Common myeloid progenitor, CD34-positive (primary cell): ENCODE data around the gene INTS11.

ENCODE experiments used
- CTCF ChIA-PET: fragments of 350-600 bp; sonication (Branson Sonifier 250); formaldehyde crosslinking; loops from one replicate; lab custom pipeline; 2021; ENCODE audit warnings: antibody characterized with exemption; lab: Charles Lee
- POLR2A ChIA-PET: fragments of 350-600 bp; sonication (Branson Sonifier 250); formaldehyde crosslinking; loops from one replicate; lab custom pipeline; 2021; ENCODE audit warnings: antibody characterized with exemption; lab: Charles Lee
- DNase-seq, 3 donors: peaks; one replicate each; pipeline versions ENCODE4 v3.0.0 to v3.0.0-alpha.2; 2013
- H3K27ac ChIP-seq, 2 experiments: 1 replicate in 1 of 2; 2 replicates in 1 of 2; pipeline ENCODE4 v1.7.0; 2013; ENCODE audit warnings: inconsistent platforms in 2 of 2, low read length in 2 of 2, mild to moderate bottlenecking in 2 of 2, low read depth in 1 of 2, moderate library complexity in 1 of 2; ENCODE audit not compliant: severe bottlenecking in 2 of 2, insufficient read depth in 1 of 2, poor library complexity in 1 of 2
- H3K27me3 ChIP-seq, 5 experiments: replicated peaks in 2 of 5; 1 replicate in 3 of 5; 2 replicates in 2 of 5; pipeline versions ENCODE4 v1.6.1 to v1.7.0; 2013; ENCODE audit warnings: low read length in 4 of 5, mild to moderate bottlenecking in 2 of 5, moderate library complexity in 2 of 5, inconsistent platforms in 1 of 5; ENCODE audit not compliant: insufficient read depth in 5 of 5, control insufficient read depth in 4 of 5
- H3K36me3 ChIP-seq, 4 experiments: 1 replicate in 2 of 4; 2 replicates in 2 of 4; pipeline versions ENCODE4 v1.6.1 to v1.7.0; 2013; ENCODE audit warnings: low read length in 3 of 4, control low read depth in 1 of 4, mild to moderate bottlenecking in 1 of 4; ENCODE audit not compliant: control insufficient read depth in 4 of 4, insufficient read depth in 4 of 4
- H3K4me1 ChIP-seq, 4 experiments: 1 replicate in 3 of 4; 2 replicates in 1 of 4; pipeline versions ENCODE4 v1.6.1 to v1.7.1; 2013; ENCODE audit warnings: low read length in 3 of 4, mild to moderate bottlenecking in 3 of 4, control low read depth in 1 of 4, inconsistent platforms in 1 of 4, moderate library complexity in 1 of 4; ENCODE audit not compliant: control insufficient read depth in 4 of 4, insufficient read depth in 4 of 4; ENCODE audit errors: control extremely low read depth in 1 of 4
- H3K4me3 ChIP-seq, 7 experiments: 1 replicate in 4 of 7; 2 replicates in 3 of 7; pipeline versions ENCODE4 v1.5.1 to v1.7.0; 2013; ENCODE audit warnings: mild to moderate bottlenecking in 7 of 7, low read length in 6 of 7, moderate library complexity in 6 of 7, inconsistent platforms in 2 of 7, low read depth in 2 of 7, control low read depth in 1 of 7; ENCODE audit not compliant: insufficient read depth in 4 of 7, control insufficient read depth in 1 of 7; ENCODE audit errors: extremely low read depth in 1 of 7
- H3K9me3 ChIP-seq, 5 experiments: 1 replicate in 4 of 5; 2 replicates in 1 of 5; pipeline versions ENCODE4 v1.6.1 to v1.7.1; 2013; ENCODE audit warnings: low read length in 4 of 5, mild to moderate bottlenecking in 2 of 5, inconsistent platforms in 1 of 5, low read depth in 1 of 5, moderate library complexity in 1 of 5; ENCODE audit not compliant: control insufficient read depth in 4 of 5, insufficient read depth in 2 of 5; ENCODE audit errors: control extremely low read depth in 1 of 5
- WGBS: methylation state at CpG from one replicate; pipeline ENCODE4 v1.1.5; 2013; ENCODE audit not compliant: insufficient coverage; 5-methylcytosine and 5-hydroxymethylcytosine counted together

INTS11 gene

DNA sequence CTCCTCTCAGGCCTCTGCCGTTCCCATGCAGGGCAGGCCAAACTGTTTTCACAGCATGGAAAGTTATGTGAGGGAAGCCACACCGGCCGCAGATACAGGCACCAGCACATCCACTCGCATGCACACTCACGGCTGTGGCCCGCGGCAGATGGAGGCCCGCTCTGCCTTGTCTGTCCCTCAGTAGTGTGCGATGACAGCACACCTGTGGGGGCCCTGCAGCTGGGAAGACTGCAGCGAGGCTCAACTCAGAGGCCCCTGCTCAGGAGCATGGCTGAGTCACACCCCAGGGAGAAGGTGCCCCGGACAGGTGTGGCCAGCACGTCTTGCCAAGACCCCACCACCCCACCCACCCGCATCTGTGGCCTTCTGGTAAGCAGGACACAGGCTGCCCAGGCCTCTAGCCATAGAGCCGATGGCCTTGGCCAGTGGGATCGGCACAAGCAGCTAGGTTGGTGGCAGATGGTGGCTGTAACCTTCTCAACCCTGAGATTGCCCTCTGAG is 49.5 kb downstream of the INTS11 start:
- ChIA-PET CTCF (no interaction called here), POLR2A (no interaction called here)

DNA sequence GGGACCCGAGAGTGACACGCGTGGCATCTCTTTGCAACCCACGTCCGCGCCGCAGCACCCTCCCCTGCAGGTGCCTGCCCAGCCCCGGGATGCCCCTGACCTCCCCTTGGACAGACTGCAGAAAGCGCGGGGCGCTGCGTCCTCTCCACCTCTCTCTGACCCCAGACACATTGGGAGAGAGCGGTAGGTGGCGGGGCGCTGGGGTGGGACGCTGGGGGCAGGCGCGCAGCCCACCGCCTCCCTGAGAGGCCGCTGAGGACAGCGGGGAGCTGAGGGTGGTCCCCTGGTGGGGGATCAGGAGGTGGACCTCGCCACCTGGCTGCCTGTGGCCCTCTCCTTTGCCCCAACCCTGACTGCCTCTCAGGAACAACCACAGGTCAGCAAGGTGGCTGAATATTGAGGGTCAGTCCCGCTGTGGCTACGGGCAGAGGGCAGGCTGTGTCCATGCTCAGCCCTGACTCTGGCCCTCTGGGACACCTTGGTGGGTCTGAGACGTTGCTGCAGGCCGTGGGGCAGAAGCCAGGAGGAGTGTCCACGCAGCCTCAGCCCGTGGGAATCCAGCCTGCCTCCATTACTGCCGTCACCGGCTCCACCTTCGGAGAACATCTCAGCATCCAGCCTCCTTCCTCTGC is 50.0 kb downstream of the INTS11 start:
- POLR2A ChIA-PET, result no interaction called here
- no peak for DNase-seq
- Histone ChIP-seq H3K27ac (peak overlapping the region in 1 of 2 experiments; percentile 61), H3K4me1 (peaks cover 4 to 34% (median 26%) of the 10 kb centered on the region in 4 experiments), H3K36me3 (peaks cover 0 to 19% (median 2%) of the 10 kb centered on the region in 4 experiments), H3K4me3 (peak overlapping the region; percentile 62 to 89 (median 72)), H3K27me3 (no peaks in the 10 kb centered on the region), H3K9me3 (no peaks in the 10 kb centered on the region)
- WGBS, result 64% methylated on average over 13 of the region's 31 CpGs
- CTCF ChIA-PET, result interaction anchor here (1.2 to 1.4 kb wide), 2 partner anchors 16 to 18 kb away, joined by 4 to 5 read pairs; no protein-coding TSS in a partner anchor

More for the DNA sequence above, 49.5 kb downstream of the INTS11 start:
- peaks cover 0 to 14% (median 2%) of the 10 kb centered on the region in 4 experiments for H3K36me3 ChIP-seq
- no peak for DNase-seq
- over 99% methylated on average over 11 of the region's 15 CpGs for WGBS
- no peaks in the 10 kb centered on the region for H3K27me3 ChIP-seq
- H3K4me1 ChIP-seq, result peaks cover 4 to 34% (median 26%) of the 10 kb centered on the region in 4 experiments
- H3K27ac ChIP-seq, result no peak overlapping the region
- peak overlapping the region in 4 of 7 experiments; percentile 66 to 89 (median 76) for H3K4me3 ChIP-seq
- no peaks in the 10 kb centered on the region for H3K9me3 ChIP-seq

DNA sequence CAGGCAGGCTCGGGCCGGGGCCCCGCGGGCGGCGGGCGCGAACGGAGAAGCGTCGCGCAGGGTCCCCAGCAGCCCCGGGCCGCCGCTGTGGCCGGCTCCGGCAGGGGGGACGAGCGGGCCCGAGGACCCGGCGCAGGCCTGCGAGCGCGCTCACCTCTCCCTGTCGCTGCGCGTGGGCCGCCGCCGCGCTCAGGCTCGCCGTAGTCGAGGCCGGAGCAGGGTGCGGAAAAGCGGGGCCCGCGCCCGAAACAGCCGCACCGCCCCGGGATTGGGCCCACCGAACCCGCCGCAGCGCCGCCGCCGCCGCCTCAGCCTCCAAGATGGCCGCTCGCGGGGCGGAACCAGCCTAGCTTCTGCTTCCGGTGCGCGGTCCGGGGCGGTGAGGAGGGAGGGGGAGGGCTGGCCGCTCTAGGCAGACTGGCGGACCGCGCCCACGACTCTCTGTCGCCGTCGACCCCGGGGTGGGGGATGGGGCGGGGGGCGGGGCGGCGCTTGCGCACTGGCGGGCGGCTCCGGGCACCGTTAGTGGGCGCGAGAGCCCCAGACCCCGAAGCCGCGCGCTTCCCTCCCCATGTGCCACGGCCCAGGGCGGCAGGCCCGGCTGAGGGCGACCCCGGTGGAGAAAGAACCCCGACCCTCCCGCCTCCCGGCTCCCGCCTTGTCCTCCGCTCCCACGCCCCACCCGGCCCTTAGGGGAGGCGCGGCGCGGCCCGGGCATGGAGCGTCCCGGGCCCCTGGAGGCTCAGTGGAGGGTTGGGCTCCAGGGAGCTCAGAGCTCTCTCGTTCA is 50.8 kb downstream of the INTS11 start, which contains the start of gene UBE2J2:
UBE2J2 (minus strand) TSS at position 343 of the 787 bp plus-strand sequence. CDS start 5,862 bp downstream, outside the sequence.
- Histone ChIP-seq H3K9me3 (no peaks in the 10 kb centered on the region), H3K4me3 (peak within 1 kb of the TSS; percentile 81 to 96 (median 89)), H3K27me3 (no peaks in the 10 kb centered on the region), H3K27ac (peak within 1 kb of the TSS; percentile 66 to 89), H3K4me1 (peaks cover 4 to 34% (median 26%) of the 10 kb centered on the region in 4 experiments), H3K36me3 (peaks cover 0 to 22% (median 2%) of the 10 kb centered on the region in 4 experiments)
- ChIA-PET CTCF (interaction anchor here (1.2 to 1.4 kb wide), 2 partner anchors 17 to 18 kb away, joined by 4 to 5 read pairs; no protein-coding TSS in a partner anchor), POLR2A (interaction anchor here (1.0 kb wide), 1 partner anchor 10 kb away, joined by 8 read pairs; no protein-coding TSS in a partner anchor)
- 0% methylated on average over 60 of the region's 105 CpGs for WGBS
- DNase-seq, result peak; percentile 93 to 97 (median 96)

DNA sequence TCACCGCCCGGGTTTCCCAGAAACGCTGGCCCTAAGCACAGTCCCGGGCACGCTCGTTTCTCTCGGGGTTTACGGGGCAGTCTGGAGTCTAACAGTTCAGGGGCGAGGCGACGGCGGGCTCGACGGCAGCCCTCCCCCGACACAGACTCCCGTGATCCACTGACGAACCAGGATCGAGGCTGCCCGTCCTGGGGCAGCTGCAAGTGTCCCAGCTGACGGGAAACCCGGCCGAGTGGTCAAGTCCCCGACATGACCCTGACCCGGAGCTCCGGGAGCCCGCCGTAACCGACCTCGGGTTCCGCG is 51.3 kb downstream of the INTS11 start:
- ChIA-PET CTCF (interaction anchor here (1.2 to 1.4 kb wide), 2 partner anchors 17 to 19 kb away, joined by 4 to 5 read pairs; no protein-coding TSS in a partner anchor), POLR2A (interaction anchor here (1.0 kb wide), 1 partner anchor 9 kb away, joined by 8 read pairs; no protein-coding TSS in a partner anchor)
- Histone ChIP-seq H3K4me3 (peak overlapping the region; percentile 81 to 96 (median 89)), H3K36me3 (peaks cover 3 to 28% (median 4%) of the 10 kb centered on the region in 4 experiments), H3K9me3 (no peaks in the 10 kb centered on the region), H3K27me3 (no peaks in the 10 kb centered on the region), H3K4me1 (peaks cover 4 to 34% (median 26%) of the 10 kb centered on the region in 4 experiments), H3K27ac (peak overlapping the region; percentile 66 to 89)
- no peak for DNase-seq
- WGBS, result 0% methylated on average over 31 of the region's 31 CpGs

DNA sequence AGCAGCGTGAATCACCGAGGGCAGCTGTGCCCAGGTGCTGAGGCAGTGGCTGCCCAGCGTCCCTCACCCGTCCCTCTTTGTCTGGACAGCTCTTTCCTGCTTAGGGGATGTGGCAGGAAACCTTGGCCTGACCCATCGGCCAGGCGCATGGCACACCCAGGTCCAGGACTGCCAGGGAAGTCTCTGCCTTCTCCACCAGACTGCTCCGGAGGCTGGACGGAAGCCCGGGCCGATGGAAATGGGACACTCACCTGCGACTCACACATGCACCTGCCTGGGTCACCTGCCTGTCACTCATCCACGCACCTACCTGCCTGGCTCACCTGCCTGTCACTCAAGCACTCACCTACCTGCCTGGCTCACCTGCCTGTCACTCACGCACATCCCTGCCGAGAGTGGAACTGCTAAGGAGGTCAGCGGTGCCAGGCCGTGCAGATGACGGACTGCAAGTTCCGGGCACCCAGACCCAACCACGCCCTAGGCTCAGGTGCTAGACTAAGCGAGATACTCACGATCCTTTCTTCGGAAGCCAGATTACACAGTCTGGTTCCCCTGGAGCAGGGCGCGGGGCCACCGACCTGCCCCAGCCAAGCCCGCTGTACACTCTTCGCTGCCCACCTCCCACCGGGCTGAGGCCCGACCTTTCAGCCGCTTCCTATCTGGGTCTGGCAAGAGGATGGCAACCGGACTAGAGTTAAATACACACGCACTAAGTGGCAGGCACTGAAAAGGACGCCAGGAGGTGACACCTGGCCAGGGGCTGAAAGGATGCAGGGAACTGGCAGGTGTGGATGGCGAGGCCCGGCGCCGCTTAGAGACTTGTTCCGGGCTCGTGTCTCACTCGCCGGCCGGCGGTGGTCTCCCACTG is 51.9 kb downstream of the INTS11 start:
- POLR2A ChIA-PET, result interaction anchor here (1.0 kb wide), 1 partner anchor 9 kb away, joined by 8 read pairs; no protein-coding TSS in a partner anchor
- Histone ChIP-seq H3K27me3 (no peaks in the 10 kb centered on the region), H3K4me3 (peak overlapping the region; percentile 81 to 96 (median 89)), H3K4me1 (peaks cover 4 to 34% (median 26%) of the 10 kb centered on the region in 4 experiments), H3K27ac (peak overlapping the region; percentile 66 to 89), H3K9me3 (no peaks in the 10 kb centered on the region), H3K36me3 (peaks cover 5 to 33% (median 7%) of the 10 kb centered on the region in 4 experiments)
- no peak for DNase-seq
- CTCF ChIA-PET, result interaction anchor here (1.4 to 2.1 kb wide), 3 partner anchors 10 to 18 kb away, joined by 4 to 10 read pairs (median 5); no protein-coding TSS in a partner anchor
- 51% methylated on average over 41 of the region's 43 CpGs for WGBS

DNA sequence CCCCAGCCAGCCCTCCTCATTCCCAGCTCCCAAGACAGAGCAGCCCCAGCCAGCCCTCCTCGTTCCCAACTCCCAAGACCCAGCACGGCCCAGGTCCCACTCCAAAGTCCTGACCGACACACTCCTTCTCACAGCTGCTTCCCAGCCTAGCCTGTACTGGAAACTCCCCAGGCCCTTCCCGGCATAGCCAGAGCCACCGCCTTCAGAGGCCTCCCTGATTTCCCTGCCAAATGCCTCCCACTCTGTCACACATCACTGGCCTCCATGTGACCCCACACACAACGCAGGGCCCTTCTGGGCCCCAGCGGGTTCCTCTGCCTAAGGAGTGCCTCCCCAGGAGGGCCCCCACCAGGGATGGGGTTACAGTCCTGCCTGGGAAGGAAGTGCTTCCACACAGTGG is 53.6 kb downstream of the INTS11 start:
- no peak for DNase-seq
- peaks cover 7 to 44% (median 15%) of the 10 kb centered on the region in 4 experiments for H3K36me3 ChIP-seq
- ChIA-PET CTCF (interaction anchor here (1.6 to 2.1 kb wide), 3 partner anchors 8 to 20 kb away, joined by 4 to 10 read pairs (median 7); no protein-coding TSS in a partner anchor), POLR2A (no interaction called here)
- H3K4me1 ChIP-seq, result peaks cover 4 to 34% (median 26%) of the 10 kb centered on the region in 4 experiments
- WGBS, result 94% methylated on average over 5 of the region's 7 CpGs
- H3K4me3 ChIP-seq, result no peak overlapping the region
- peak overlapping the region; percentile 15 to 33 for H3K27ac ChIP-seq
- H3K27me3 ChIP-seq, result no peaks in the 10 kb centered on the region
- no peaks in the 10 kb centered on the region for H3K9me3 ChIP-seq
